Sciatic nerve (tissue), 2 donors: Measurements from ENCODE around the gene PTPRN2. TPM values are rescaled to one million over a fixed set of nuclear protein-coding genes. Genes with fewer than 3 reads are reported as not detected.
"Not testable (repeated sequence)": the region's sequence is repeated elsewhere in the genome, so short reads cannot be mapped to it uniquely, and the experiment has no call there.

ENCODE experiments used
- ATAC-seq: fragments of 200-7000 bp; cut with Tn5 transposase; one replicate; pipeline ENCODE4 v1.9.1; 2020; ENCODE audit warnings: mild to moderate bottlenecking, moderate library complexity
- DNase-seq: peaks from one replicate; pipeline ENCODE4 v3.0.0-alpha.2; 2020; ENCODE audit warnings: low spot score
- intact Hi-C: fragments of 100-400 bp; cut with DNase I; formaldehyde crosslinking; loops from one replicate; pipeline ENCODE4 v1.14.2; 2022
- total RNA-seq: library from RNA; stranded (reverse); fragmentation: NEBNext Ultra II Directional; extraction: Animal tissue kit (Norgen Biotek cat#: 25700); gene quantifications from one replicate; pipeline ENCODE4 v1.2.1, GENCODE V29; 2021
- donor health status: DM: no; HTN: no; CAD: no.
- donor health status: DM: no; HTN: no; CAD: no.

Gene PTPRN2
- total RNA-seq, 1 donor from 2014 or later: 12.7 TPM

DNA sequence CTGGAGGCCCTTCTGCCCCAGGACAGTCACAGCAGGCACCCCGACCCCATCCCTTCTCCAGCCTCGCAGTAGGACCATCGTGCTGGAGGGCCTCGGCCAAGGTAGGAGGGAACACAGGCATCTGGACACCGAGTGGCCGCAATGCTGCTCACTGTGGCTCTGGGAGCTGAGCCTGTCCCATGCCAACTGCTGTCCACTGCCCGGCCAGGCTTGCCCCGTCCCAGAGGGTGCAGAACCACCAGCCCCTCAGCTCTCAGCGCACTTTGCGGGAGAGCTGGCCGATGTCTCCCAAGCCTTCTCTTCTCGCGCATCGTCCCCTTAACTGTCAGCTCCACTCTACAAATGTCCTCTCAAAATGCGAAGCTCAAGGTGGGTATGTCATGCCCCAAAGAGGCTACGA is 197.2 kb downstream of the PTPRN2 start:
- intact Hi-C loops: no loop called here
- ATAC-seq (no peak), DNase-seq (no peak)

DNA sequence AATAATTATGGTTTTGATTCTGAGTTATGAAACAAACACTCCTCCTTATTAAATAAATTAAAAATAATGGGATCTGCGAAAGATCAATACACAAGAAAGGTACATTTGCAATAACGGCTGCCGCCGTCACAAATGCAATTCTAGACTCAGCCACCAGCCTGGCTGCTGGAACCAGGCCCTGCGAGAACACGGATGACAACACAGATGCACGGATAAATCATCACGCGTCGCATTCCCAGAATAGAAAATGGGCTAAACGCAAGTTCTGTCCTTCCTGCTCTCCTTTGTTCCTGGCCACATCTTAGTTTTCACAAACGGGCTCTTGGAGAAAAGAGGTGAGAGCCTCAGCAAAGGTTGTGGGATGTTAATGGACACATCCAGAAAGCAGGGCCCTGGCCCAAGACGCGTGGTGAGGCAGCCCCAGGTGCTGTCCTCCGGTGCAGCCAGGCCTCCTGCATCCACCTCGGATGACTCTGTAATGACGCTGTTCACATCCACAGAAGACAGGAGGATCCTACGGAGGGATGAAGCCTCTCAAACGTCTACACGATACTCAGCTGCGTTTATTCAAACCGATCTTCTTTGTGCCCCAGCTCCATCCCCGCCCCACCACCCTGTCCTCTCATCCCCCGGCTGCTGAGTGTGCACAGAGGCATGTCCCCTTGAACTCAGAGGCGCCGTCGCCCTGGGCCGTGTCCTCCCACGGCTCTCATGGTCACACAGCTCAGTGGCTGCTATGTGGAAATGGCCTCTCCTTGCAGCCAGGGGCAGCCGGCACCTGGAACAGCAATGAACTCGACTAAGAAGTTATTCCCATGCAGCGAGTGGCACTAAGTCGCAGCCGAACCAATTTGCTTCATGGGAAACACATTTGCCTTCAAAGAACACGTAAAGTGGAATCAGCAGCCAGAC is 197.9 kb downstream of the PTPRN2 start:
- no peak for DNase-seq
- intact Hi-C loops: no loop called here
- no peak for ATAC-seq

DNA sequence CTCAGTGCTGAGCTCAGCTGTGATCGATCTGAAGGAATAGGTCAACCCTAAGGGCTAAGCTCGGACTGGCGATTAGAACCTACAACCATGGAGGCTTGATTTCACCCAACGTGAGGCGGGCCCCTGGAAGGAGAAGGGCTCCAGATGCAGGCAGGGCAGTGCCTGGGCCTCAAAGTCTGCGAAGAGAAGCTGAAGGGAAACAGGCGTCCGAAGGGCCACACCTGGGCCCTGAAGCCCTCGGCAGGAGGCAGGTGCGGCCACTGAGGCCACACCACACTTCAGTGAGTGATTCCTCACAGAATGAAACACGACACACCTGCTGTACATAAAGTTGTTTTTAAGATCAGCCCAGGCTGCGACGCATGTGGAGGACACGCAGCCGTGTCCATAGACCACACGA is 198.7 kb downstream of the PTPRN2 start:
- DNase-seq (no peak), ATAC-seq (no peak)
- intact Hi-C loops: no loop called here

DNA sequence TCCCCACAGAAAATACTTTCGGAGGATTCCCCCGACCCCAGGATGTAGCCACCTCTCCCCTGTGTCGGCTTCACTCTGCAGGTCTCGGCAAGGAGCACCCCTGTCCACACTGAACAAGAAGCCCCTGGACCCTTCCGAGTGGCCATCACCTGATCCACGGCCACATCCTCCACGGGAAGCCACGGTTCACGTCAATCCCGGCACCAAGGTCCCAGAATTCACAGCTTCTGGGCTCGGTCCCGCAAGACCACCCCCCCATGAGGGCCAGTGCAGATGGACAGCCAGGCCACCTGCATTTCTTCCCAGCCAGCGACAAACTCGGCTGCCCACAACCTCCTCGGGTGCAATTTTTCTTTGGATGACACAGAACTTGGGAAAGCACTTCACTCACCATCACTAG is 199.6 kb downstream of the PTPRN2 start:
- no peak for ATAC-seq
- intact Hi-C loops: no loop called here
- no peak for DNase-seq

DNA sequence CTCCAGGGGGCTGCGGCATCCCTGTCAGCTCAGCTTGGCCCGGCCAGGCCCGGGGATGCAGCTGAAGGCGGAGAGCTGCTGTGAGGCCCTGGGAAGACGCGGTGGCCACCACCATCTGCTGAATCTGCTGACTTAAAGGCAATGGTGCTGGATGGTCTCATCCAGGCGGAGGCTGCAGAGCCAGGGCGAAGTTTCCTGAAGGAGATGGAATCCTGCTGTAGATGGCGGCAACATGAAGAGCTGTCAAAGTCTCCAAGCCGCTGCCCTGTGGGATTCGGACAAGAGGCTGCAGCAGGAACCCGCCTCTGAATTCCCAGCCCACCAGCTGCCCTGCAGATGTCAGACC is 200.1 kb downstream of the PTPRN2 start:
- intact Hi-C loops: no loop called here
- ATAC-seq: no peak
- DNase-seq: no peak

DNA sequence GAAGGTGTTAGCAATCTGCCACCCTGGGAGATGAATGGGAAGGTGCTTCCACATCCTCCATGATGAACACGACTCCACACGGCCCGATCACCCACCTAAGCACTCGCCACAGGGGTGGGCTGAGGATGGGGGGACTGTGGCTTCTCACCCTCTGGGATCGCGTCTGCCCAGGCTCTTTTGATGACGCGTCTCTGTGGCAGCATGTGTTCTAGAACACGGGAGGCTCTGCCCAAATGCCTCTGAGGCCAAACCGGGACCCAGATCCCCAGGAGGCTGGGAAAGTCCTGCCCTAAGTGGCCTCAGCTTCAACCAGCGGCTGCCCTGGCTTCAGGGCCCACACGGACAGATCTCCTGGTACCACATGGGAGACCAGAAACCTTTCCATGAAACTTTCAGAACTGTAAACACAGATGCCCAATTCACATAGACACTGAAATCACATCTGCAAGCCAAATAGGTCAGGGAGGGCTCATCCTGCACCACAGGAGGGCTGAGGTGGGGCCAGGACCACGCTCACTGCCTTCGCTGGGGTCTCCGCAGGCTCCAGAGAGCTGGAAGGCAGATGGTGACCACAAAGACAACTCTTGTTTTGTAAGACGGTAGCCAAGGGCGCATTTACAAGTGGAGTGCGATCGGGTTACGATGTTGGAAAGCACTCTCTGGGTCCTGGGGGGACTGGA is 200.6 kb downstream of the PTPRN2 start:
- ATAC-seq (no peak), DNase-seq (no peak)
- intact Hi-C loops: no loop called here

DNA sequence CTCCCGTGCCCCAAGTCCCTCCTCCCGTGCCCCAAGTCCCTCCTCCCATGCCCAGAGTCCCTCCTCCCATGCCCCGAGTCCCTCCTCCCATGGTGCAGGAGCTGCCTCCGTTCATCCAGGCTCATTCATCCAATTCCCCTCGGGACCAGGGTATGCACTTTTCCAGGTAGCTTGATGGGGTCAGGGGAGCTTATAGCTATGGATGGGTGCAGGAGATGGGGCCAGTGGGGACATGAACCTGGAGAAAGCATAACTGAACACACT is 201.3 kb downstream of the PTPRN2 start:
- DNase-seq (no peak), ATAC-seq (no peak)
- intact Hi-C loops: no loop called here

DNA sequence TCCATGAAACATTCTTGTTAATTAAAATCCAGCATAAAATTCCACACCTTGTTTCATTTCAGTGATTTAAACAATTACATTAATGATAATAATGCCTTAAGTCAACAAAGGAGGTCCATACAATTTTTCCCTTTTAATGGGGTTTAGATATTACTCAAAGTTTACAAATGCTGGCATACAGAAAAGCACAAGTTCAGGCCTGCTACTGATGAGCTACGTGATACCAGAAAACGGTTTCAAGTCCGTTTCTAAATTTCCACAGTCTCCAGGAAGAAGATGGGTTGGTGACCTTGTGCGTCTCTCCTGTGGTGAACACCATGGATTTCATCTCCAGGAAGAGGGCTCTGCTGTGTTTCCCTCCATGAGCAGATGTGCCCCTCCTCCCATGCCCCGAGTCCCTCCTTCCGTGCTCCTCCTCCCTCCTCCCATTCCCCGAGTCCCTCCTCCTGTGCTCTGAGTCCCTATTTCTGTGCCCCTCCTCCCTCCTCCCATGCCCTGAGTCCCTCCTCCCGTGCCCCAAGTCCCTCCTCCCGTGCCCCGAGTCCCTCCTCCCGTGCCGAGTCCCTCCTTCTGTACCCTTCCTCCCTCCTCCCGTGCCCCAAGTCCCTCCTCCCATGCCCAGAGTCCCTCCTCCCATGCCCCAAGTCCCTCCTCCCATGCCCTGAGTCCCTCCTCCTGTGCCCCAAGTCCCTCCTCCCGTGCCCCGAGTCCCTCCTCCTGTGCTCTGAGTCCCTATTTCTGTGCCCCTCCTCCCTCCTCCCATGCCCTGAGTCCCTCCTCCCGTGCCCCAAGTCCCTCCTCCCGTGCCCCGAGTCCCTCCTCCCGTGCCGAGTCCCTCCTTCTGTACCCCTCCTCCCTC is 201.9 kb downstream of the PTPRN2 start:
- DNase-seq, intact Hi-C loops, ATAC-seq: not testable (repeated sequence)

DNA sequence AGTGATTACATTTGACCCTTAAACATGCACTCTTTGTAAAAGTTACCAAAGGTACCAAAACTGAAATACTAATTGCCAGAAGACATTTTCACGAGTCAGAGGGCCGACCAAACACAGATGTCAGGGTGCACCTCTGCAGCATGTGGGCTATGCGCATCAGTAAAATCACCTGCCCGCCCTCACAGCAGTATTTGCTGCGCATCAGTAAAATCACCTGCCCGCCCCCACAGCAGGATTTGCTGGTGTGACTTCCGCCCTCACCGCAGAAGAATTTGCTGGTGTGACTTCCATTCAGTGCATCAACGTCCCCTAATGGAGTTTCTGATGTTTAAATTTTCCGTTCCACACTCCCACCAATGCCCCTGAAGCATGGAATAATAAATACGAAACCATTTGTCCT is 202.9 kb downstream of the PTPRN2 start:
- ATAC-seq: no peak
- no peak for DNase-seq
- intact Hi-C loops: no loop called here

DNA sequence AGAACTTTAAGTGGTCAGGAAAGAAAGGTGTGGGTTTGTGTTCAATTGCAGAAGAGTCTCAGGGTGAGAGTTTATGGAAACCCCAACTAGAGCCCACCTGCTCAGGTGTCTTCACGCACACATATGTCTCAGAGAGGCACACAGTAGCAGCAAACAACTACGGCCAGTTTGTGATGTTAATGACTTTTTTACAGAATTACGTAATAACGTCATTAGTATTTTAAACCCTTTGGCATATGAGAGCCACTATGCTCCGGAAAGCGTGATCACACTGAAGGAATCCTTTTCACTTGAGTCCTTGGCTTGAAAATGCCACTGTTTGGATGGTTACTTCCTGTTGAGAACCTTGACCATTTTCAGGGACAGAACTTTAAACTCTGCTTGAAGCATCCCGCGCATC is 204.0 kb downstream of the PTPRN2 start:
- intact Hi-C loops: no loop called here
- no peak for ATAC-seq
- DNase-seq: no peak

DNA sequence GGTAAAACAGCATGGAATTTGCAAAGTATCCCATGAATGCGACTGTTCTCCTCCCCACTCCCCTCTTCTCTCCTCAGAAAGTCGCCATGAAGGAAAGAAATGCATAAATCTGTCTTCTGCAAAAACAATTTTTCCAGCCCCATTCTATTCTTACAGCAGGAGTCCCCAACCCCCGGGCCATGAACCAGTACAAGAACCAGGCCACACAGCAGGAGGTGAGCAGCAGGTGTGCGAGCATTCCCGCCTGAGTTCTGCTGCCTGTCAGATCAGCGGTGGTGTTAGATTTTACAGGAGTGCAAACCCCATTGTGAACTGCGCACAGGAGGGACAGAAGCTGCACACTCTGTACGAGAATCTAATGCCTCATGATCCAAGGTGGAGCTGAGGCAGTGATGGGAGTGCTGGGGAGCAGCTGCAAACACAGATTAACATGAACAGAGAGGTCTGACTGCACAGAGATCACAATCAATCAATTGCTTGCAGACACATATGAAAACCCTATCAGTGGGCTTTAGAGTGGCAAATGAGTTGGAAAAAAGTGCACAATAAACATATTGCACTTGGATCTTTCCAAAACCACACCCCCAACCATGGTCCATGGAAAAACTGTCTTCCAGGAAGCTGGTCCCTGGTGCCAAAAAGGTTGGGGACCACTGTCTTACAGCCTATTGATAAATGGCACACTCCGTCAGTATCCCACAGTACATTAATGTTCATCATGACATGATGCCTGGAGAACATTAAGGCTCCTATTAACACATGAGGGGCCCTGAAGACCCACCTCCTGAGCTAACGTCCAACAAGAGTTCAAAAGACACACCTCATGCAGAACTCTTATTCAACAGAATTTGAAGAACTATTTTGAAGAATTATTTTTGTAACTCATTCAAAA is 205.0 kb downstream of the PTPRN2 start:
- no peak for DNase-seq
- no peak for ATAC-seq
- intact Hi-C loops: no loop called here

DNA sequence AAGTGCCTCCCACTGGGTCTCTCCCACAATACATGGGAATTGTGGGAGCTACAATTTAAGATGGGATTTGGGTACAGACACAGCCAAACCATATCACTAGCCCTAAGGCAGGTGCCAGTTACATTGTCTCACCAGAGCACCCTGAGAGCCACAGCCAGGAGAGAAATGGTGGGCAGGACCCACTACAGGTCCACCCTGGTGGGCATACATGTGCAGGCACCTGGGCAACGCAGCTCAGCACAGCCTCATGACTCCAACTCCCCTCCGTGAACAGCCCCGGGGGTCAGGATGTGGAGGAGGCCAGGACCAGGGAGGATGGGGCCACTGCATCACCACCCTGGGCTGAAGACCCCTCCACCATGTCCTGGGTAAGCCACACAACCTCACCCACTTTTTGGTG is 205.7 kb downstream of the PTPRN2 start:
- intact Hi-C loops: no loop called here
- no peak for DNase-seq

DNA sequence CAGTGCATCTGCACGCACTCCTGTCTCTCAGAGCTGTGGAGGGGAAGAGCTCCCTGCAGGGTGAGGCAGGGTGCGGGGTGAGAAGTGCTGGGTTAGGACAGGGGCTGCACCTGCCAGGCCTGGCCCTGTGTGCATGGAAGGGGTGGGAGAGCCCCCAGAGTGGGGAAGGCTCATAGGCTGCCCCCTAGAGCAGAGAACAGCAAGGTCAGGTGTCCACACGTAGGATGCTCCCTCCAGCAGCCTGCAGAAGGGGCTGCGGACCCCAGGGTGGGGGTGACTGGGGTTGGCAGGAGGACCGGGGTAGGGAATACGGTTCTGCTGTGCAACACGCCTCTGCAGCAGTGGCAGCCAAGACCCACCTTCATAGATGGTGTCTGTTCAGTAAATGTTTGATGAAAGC is 208.6 kb downstream of the PTPRN2 start:
- DNase-seq (no peak), ATAC-seq (no peak)
- intact Hi-C loops: no loop called here

More for the DNA sequence above, 205.7 kb downstream of the PTPRN2 start:
- ATAC-seq: no peak

DNA sequence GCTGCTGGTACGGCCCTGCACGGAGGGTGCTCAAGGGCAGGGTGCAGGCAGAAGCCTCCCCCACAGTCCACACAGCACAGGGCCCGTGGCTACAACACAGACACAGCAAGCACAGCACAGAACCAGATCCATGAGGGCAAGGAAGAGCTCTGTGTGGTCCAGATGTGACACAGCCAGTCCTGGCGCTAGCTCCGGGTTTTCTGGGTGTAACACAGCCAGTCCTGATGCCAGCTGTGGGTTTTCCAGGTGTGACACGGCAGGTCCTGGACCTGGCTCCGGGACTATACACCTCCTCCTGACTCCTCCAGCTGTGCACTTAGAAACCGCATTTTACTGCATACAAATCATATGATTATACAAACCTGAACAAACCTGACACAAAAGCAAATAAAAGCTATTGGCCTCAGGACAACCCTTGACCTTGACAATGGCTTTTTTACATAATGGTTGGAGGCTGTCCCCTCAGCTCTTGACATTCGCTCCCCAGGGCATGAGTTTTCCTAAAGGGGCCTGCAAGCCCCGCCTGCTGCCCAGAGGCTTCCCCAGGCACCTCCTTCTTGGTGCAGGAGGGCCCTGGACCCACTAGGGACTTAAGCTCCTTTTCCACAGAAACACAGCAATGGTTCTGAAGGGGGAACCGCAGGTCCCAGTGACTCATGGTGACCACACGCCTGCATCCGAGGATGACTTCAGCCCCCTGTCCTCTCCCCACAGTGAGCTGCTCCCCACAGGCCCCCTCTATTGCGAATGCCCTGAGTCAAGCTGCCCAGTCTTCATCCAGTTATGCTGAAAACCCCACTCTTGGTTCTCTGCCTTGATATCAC is 209.6 kb downstream of the PTPRN2 start:
- ATAC-seq (no peak), DNase-seq (no peak)
- intact Hi-C loops: no loop called here

DNA sequence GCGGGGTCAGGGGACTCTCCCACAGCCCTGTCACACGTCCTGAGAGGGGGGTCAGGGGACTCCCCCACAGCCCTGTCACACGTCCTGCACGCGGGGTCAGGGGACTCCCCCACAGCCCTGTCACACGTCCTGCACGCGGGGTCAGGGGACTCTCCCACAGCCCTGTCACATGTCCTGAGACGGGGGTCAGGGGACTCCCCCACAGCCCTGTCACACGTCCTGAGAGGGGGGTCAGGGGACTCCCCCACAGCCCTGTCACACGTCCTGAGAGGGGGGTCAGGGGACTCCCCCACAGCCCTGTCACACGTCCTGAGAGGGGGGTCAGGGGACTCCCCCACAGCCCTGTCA is 210.8 kb downstream of the PTPRN2 start:
- ATAC-seq, DNase-seq, intact Hi-C loops: not testable (repeated sequence)

DNA sequence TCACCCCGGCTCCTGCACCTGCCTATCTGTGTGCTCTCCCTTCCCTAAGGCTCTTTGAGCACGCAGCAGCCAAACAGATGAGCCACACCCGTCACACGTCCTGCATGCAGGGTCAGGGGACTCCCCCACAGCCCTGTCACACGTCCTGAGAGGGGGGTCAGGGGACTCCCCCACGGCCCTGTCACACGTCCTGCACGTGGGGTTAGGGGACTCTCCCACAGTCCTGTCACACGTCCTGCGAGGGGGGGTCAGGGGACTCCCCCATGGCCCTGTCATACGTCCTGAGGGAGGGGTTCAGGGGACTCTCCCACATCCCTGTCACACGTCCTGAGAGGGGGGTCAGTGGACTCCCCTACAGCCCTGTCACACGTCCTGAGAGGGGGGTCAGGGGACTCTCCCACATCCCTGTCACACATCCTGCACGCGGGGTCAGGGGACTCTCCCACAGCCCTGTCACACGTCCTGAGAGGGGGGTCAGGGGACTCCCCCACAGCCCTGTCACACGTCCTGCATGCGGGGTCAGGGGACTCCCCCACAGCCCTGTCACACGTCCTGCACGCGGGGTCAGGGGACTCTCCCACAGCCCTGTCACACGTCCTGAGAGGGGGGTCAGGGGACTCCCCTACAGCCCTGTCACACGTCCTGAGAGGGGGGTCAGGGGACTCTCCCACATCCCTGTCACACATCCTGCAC is 211.3 kb downstream of the PTPRN2 start:
- intact Hi-C loops, ATAC-seq: not testable (repeated sequence)

DNA sequence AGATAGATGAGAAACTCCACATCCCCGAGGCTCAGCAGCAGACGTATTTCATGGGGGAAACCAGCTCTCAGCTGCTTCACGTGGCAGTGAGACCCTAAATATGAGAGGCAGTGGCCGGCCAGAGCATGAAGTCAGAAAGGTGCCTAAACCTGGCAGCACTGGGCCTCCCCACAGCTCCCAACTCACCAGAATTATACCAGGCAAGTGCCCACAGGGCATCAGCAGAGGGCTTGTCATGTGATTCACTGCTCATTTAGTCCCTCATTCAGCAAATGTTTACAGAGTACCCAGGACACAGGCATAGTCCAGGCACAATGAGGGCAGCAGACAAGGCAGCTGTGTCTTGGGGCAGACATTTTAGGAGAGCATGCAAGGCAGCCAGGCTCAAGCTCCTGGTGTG is 212.6 kb downstream of the PTPRN2 start:
- no peak for DNase-seq
- intact Hi-C loops: no loop called here

More for the DNA sequence above, 211.3 kb downstream of the PTPRN2 start:
- not testable (repeated sequence) for DNase-seq

DNA sequence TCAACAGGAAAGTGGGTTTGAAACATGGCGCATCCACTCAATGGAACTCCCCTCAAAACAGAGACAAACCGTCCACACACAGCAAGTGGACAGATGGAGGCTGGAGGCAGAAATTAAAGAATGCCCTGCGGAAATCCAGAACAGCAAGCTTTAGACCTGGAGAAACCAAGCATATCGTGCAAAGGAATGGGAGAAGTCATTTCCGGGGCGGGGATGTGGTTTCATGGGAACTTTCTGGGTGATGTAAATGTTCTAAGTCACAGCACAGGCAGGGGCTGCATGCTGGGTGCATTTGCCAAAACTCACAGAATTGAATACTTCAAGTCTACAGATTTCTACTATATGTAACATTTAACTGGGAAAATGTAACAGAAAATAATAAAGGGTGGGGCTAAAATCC is 213.0 kb downstream of the PTPRN2 start:
- DNase-seq (no peak), ATAC-seq (no peak)
- intact Hi-C loops: no loop called here

More for the DNA sequence above, 212.6 kb downstream of the PTPRN2 start:
- no peak for ATAC-seq
